ENCODE data around the gene BPIFB3. TPM values are rescaled to one million over a fixed set of nuclear protein-coding genes. Genes with fewer than 3 reads are reported as not detected.
"Not testable (repeated sequence)": the region's sequence is repeated elsewhere in the genome, so short reads cannot be mapped to it uniquely, and the experiment has no call there.

Gene BPIFB3
- total RNA-seq, 4 donors from 2014 or later, result not detected

- intact Hi-C loops (cut with DNase I), result no loop called here
- Histone ChIP-seq H3K36me3 (no peaks in the 10 kb centered on the region), H3K27ac (no peak overlapping the region), H3K27me3 (no peaks in the 10 kb centered on the region), H3K9me3 (no peaks in the 10 kb centered on the region), H3K4me1 (no peaks in the 10 kb centered on the region), H3K4me3 (replicated peaks in 1 of 3) (no peak overlapping the region)
- TF ChIP-seq CTCF (IDR thresholded peaks at IDR 0.05) (no peak), POLR2A (IDR thresholded peaks at IDR 0.05) (no peak)
- no peak for DNase-seq
- 91 to 94% methylated on average over 4 of the region's 4 CpGs for WGBS, 2 donors
These were observed 15.5 kb upstream of the BPIFB3 start for GRCh38 chr20:33038243-33038642.

GRCh38 chr20:33042430-33042829 lies 11.3 kb upstream of the BPIFB3 start:
- Histone ChIP-seq H3K9me3 (no peaks in the 10 kb centered on the region), H3K36me3 (no peaks in the 10 kb centered on the region), H3K4me1 (no peaks in the 10 kb centered on the region), H3K27me3 (no peaks in the 10 kb centered on the region), H3K4me3 (replicated peaks in 1 of 3) (no peak overlapping the region), H3K27ac (no peak overlapping the region)
- TF ChIP-seq CTCF (IDR thresholded peaks at IDR 0.05) (no peak), POLR2A (IDR thresholded peaks at IDR 0.05) (no peak)
- DNase-seq, result no peak
- intact Hi-C loops (cut with DNase I), result loop anchor here (10.0 kb wide), 1 partner anchor 82 kb away; no protein-coding TSS in a partner anchor
- 96% methylated on average over 3 of the region's 3 CpGs for WGBS, 2 donors

GRCh38 chr20:33042983-33043730 lies 10.5 kb upstream of the BPIFB3 start:
- H3K4me1 ChIP-seq, result no peaks in the 10 kb centered on the region
- no peak overlapping the region for H3K27ac ChIP-seq
- no peaks in the 10 kb centered on the region for H3K27me3 ChIP-seq
- intact Hi-C loops (cut with DNase I), result loop anchor here (10.0 kb wide), 1 partner anchor 82 kb away; no protein-coding TSS in a partner anchor
- WGBS, 2 donors, result 70 to 73% methylated on average over 2 of the region's 2 CpGs
- no peak for DNase-seq
- no peak overlapping the region for H3K4me3 ChIP-seq (replicated peaks in 1 of 3)
- H3K36me3 ChIP-seq, result no peaks in the 10 kb centered on the region
- TF ChIP-seq POLR2A (IDR thresholded peaks at IDR 0.05) (no peak), CTCF (IDR thresholded peaks at IDR 0.05) (no peak)
- H3K9me3 ChIP-seq, result no peaks in the 10 kb centered on the region

- intact Hi-C loops (cut with DNase I), result loop anchor here (10.0 kb wide), 1 partner anchor 81 kb away; no protein-coding TSS in a partner anchor
- H3K4me3 ChIP-seq (replicated peaks in 1 of 3), result no peak overlapping the region
- no peaks in the 10 kb centered on the region for H3K4me1 ChIP-seq
- DNase-seq, result no peak
- H3K27ac ChIP-seq, result no peak overlapping the region
- H3K36me3 ChIP-seq, result no peaks in the 10 kb centered on the region
- H3K27me3 ChIP-seq, result no peaks in the 10 kb centered on the region
- TF ChIP-seq CTCF (IDR thresholded peaks at IDR 0.05) (no peak), POLR2A (IDR thresholded peaks at IDR 0.05) (no peak)
- WGBS, 2 donors, result 44 to 74% methylated on average over 1 of the region's 1 CpG
- H3K9me3 ChIP-seq, result no peaks in the 10 kb centered on the region
These were observed 9.9 kb upstream of the BPIFB3 start for GRCh38 chr20:33043731-33044181.

GRCh38 chr20:33045129-33045721 lies 8.5 kb upstream of the BPIFB3 start:
- not testable (repeated sequence) for H3K4me3 ChIP-seq (replicated peaks in 1 of 3); H3K9me3 ChIP-seq; H3K4me1 ChIP-seq; H3K27me3 ChIP-seq; H3K27ac ChIP-seq; H3K36me3 ChIP-seq; DNase-seq
- intact Hi-C loops (cut with DNase I), result loop anchor here (10.0 kb wide), 1 partner anchor 80 kb away; no protein-coding TSS in a partner anchor
- WGBS, 2 donors, result 82 to 87% methylated on average over 15 of the region's 15 CpGs

Measured in thyroid gland (tissue), 4 donors.